Measurements from ENCODE around the gene PBX3.

- TF ChIP-seq CTCF (IDR thresholded peaks at IDR 0.05; ENCODE audit: insufficient read depth, low read length, poor library complexity, severe bottlenecking) (no peak), EZH2phosphoT487 (conservative IDR thresholded peaks at IDR 0.05; ENCODE audit: low read length) (no peak)
These were observed 235.7 kb downstream of the PBX3 start for GRCh38 chr9:125982798-125983406.
